ENCODE measurements around the gene SERPINA5. TPM values are rescaled to one million over a fixed set of nuclear protein-coding genes. Genes with fewer than 3 reads are reported as not detected.

The SERPINA5 gene
- total RNA-seq, 3 donors from 2014 or later = 0.53 to 3.8 TPM; not detected in 1

GRCh38 chr14:94539181-94539580, 42.0 kb upstream of the SERPINA5 start:
- H3K9me3 ChIP-seq = no peaks in the 10 kb centered on the region
- no peaks in the 10 kb centered on the region for H3K4me1 ChIP-seq (ENCODE audit: low read depth)
- H3K36me3 ChIP-seq (ENCODE audit: low read depth) = no peaks in the 10 kb centered on the region
- intact Hi-C loops (cut with DNase I, micrococcal nuclease) = no loop called here
- DNase-seq = no peak
- no peak for ATAC-seq
- TF ChIP-seq, protein P1, sequence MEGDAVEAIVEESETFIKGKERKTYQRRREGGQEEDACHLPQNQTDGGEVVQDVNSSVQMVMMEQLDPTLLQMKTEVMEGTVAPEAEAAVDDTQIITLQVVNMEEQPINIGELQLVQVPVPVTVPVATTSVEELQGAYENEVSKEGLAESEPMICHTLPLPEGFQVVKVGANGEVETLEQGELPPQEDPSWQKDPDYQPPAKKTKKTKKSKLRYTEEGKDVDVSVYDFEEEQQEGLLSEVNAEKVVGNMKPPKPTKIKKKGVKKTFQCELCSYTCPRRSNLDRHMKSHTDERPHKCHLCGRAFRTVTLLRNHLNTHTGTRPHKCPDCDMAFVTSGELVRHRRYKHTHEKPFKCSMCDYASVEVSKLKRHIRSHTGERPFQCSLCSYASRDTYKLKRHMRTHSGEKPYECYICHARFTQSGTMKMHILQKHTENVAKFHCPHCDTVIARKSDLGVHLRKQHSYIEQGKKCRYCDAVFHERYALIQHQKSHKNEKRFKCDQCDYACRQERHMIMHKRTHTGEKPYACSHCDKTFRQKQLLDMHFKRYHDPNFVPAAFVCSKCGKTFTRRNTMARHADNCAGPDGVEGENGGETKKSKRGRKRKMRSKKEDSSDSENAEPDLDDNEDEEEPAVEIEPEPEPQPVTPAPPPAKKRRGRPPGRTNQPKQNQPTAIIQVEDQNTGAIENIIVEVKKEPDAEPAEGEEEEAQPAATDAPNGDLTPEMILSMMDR (IDR thresholded peaks at IDR 0.05) = no peak
- no peak overlapping the region for H3K4me3 ChIP-seq

DNA sequence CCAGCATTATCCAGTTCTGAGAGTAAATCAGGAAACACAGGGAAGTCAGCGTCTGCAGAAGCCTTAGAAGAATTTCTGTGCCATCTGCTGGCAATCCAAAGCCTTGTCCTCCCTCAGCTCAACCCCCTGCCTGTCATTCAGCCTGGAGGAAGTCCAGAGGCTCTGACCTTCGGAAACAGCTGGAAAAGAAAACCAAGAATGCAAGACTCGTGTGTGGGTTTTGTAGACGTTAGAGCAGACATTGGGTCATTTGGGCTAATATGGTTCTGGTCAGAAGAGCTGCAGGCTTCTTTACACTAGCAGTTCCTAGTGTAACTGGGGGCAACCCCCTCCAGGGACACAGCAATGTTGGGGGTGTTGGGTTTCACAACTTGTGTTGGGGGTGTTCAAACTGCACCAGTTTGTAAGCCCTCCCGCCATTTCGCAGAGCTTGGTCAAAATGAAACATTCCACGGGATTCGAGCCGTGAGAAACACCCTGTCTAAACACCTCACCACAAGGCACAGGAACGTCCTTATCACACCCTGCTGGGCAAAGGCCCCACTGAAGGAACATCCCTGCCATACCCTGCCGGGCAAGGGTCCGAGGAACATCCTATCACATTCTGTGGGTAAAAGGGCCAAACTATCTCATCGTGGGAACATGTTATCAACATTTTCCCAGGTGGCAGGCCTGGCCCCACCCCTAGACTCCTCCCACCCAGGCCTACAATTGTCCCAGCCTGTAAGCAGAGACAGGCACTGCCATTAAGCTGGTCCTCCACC, 41.0 kb upstream of the SERPINA5 start:
- intact Hi-C loops (cut with DNase I, micrococcal nuclease) = no loop called here
- TF ChIP-seq, protein P1 (IDR thresholded peaks at IDR 0.05) = no peak
- Histone ChIP-seq H3K4me1 (ENCODE audit: low read depth) (no peaks in the 10 kb centered on the region), H3K36me3 (ENCODE audit: low read depth) (no peaks in the 10 kb centered on the region), H3K4me3 (no peak overlapping the region), H3K9me3 (no peaks in the 10 kb centered on the region)
- no peak for DNase-seq
- peak; percentile 27 for ATAC-seq

DNA sequence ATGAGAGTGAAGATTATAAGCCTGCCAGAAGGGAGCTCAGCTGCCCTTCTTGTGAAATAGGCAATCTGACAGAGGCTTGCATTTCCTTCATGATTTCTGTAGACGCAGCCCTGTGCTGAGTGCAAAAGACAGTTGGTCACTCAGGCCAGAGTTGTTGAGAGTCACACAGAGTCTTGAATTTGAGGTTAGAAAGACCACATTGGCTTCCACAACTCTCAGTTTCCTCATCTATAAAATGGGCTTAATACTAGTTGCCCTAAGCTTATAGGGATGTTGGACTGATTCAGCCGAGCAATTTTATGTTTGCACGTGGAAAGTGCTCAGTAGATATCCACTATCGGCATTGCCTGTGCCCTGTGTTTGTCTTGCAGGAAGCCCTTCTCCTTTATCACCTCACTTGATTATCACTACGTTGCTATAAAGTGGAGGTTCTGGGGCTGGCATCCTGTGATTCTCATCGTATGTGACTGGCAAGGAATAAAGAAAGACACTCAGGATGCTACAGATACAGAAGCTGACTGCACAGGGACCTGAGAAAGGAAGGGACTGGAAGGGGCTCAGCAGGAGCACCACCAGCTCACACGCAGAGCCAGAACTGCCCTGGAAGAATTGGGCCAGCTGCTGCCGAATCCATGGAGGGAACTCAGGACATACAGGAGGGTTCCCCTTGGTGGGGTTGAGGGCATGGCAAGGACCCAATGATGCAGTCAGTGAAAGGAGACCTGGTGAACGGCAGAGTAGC, 39.8 kb upstream of the SERPINA5 start:
- H3K4me3 ChIP-seq = no peak overlapping the region
- no peaks in the 10 kb centered on the region for H3K4me1 ChIP-seq (ENCODE audit: low read depth)
- H3K9me3 ChIP-seq = no peaks in the 10 kb centered on the region
- H3K36me3 ChIP-seq (ENCODE audit: low read depth) = no peaks in the 10 kb centered on the region
- TF ChIP-seq, protein P1 (IDR thresholded peaks at IDR 0.05) = no peak
- ATAC-seq (no peak), DNase-seq (no peak)
- intact Hi-C loops (cut with DNase I, micrococcal nuclease) = no loop called here

- TF ChIP-seq, protein P1 (IDR thresholded peaks at IDR 0.05) = no peak
- Histone ChIP-seq H3K4me1 (ENCODE audit: low read depth) (no peaks in the 10 kb centered on the region), H3K36me3 (ENCODE audit: low read depth) (no peaks in the 10 kb centered on the region), H3K9me3 (no peaks in the 10 kb centered on the region), H3K4me3 (no peak overlapping the region)
- ATAC-seq (no peak), DNase-seq (no peak)
- intact Hi-C loops (cut with DNase I, micrococcal nuclease) = no loop called here
These were observed 39.0 kb upstream of the SERPINA5 start for GRCh38 chr14:94542111-94542810.

- H3K36me3 ChIP-seq (ENCODE audit: low read depth) = no peaks in the 10 kb centered on the region
- no peak overlapping the region for H3K4me3 ChIP-seq
- TF ChIP-seq, protein P1 (IDR thresholded peaks at IDR 0.05) = no peak
- intact Hi-C loops (cut with DNase I, micrococcal nuclease) = no loop called here
- DNase-seq (no peak), ATAC-seq (no peak)
- no peaks in the 10 kb centered on the region for H3K4me1 ChIP-seq (ENCODE audit: low read depth)
- no peaks in the 10 kb centered on the region for H3K9me3 ChIP-seq
These were observed 38.3 kb upstream of the SERPINA5 start for GRCh38 chr14:94542811-94543440.
